ENCODE data around the gene PHACTR3.

Gene PHACTR3

GRCh38 chr20:59741073-59741472, 136.7 kb downstream of the PHACTR3 start:
- DNase-seq = no peak
- H3K36me3 ChIP-seq (replicated peaks; ENCODE audit: insufficient read depth, low read length) = no peaks in the 10 kb centered on the region
- no peak for TF ChIP-seq EZH2 (optimal IDR thresholded peaks at IDR 0.05; ENCODE audit: low read depth, low read length)
- TF ChIP-seq EZH2phosphoT487 (IDR thresholded peaks at IDR 0.05; ENCODE audit: low read length) = no peak
- H3K9me2 ChIP-seq (replicated peaks; ENCODE audit: insufficient read depth, low read length) = no peaks in the 10 kb centered on the region
- peaks cover 42% of the 10 kb centered on the region for H3K27me3 ChIP-seq (replicated peaks; ENCODE audit: insufficient read depth, low read length)
- no peaks in the 10 kb centered on the region for H3K4me1 ChIP-seq (ENCODE audit: low read length)
- no peaks in the 10 kb centered on the region for H3K9me3 ChIP-seq (replicated peaks; ENCODE audit: insufficient read depth, low read length)
- no peaks in the 10 kb centered on the region for H3K79me2 ChIP-seq (ENCODE audit: low read length)
- H3K9ac ChIP-seq (ENCODE audit: low read length) = no peak overlapping the region
- H3K27ac ChIP-seq (ENCODE audit: low read length) = no peak overlapping the region
- H3K4me2 ChIP-seq (ENCODE audit: low read depth, low read length) = no peak overlapping the region
- no peak overlapping the region for H2AFZ ChIP-seq (ENCODE audit: low read length)
- H3F3A ChIP-seq (ENCODE audit: insufficient read depth, low read length) = no peaks in the 10 kb centered on the region
- H3K4me3 ChIP-seq (ENCODE audit: low read length) = no peak overlapping the region
- H4K20me1 ChIP-seq (ENCODE audit: insufficient read depth, low read length) = no peaks in the 10 kb centered on the region

- no peaks in the 10 kb centered on the region for H3K36me3 ChIP-seq (replicated peaks; ENCODE audit: insufficient read depth, low read length)
Measured at GRCh38 chr20:59742351-59743095, 138.2 kb downstream of the PHACTR3 start.

GRCh38 chr20:59743308-59743707, 139.0 kb downstream of the PHACTR3 start:
- Histone ChIP-seq H3K36me3 (replicated peaks; ENCODE audit: insufficient read depth, low read length) (no peaks in the 10 kb centered on the region), H3K9me3 (replicated peaks; ENCODE audit: insufficient read depth, low read length) (no peaks in the 10 kb centered on the region), H3K4me3 (ENCODE audit: low read length) (no peak overlapping the region), H3K4me2 (ENCODE audit: low read depth, low read length) (no peak overlapping the region), H2AFZ (ENCODE audit: low read length) (no peak overlapping the region), H3K9me2 (replicated peaks; ENCODE audit: insufficient read depth, low read length) (no peaks in the 10 kb centered on the region), H3K27ac (ENCODE audit: low read length) (no peak overlapping the region), H3K4me1 (ENCODE audit: low read length) (no peaks in the 10 kb centered on the region), H3F3A (ENCODE audit: insufficient read depth, low read length) (no peaks in the 10 kb centered on the region), H3K9ac (ENCODE audit: low read length) (no peak overlapping the region), H3K27me3 (replicated peaks; ENCODE audit: insufficient read depth, low read length) (peaks cover 36% of the 10 kb centered on the region), H3K79me2 (ENCODE audit: low read length) (no peaks in the 10 kb centered on the region), H4K20me1 (ENCODE audit: insufficient read depth, low read length) (no peaks in the 10 kb centered on the region)
- no peak for DNase-seq
- TF ChIP-seq EZH2phosphoT487 (IDR thresholded peaks at IDR 0.05; ENCODE audit: low read length) = no peak
- no peak for TF ChIP-seq EZH2 (optimal IDR thresholded peaks at IDR 0.05; ENCODE audit: low read depth, low read length)
- TF ChIP-seq CTCF (IDR thresholded peaks at IDR 0.05; ENCODE audit: low read length) = no peak

More at GRCh38 chr20:59742351-59743095, 138.2 kb downstream of the PHACTR3 start:
- no peaks in the 10 kb centered on the region for H3K9me2 ChIP-seq (replicated peaks; ENCODE audit: insufficient read depth, low read length)
- H3K79me2 ChIP-seq (ENCODE audit: low read length) = no peaks in the 10 kb centered on the region
- no peak overlapping the region for H2AFZ ChIP-seq (ENCODE audit: low read length)
- no peaks in the 10 kb centered on the region for H3K9me3 ChIP-seq (replicated peaks; ENCODE audit: insufficient read depth, low read length)
- no peak for TF ChIP-seq EZH2phosphoT487 (IDR thresholded peaks at IDR 0.05; ENCODE audit: low read length)
- no peak for TF ChIP-seq EZH2 (optimal IDR thresholded peaks at IDR 0.05; ENCODE audit: low read depth, low read length)
- TF ChIP-seq CTCF (IDR thresholded peaks at IDR 0.05; ENCODE audit: low read length) = no peak
- DNase-seq = no peak
- H3K27ac ChIP-seq (ENCODE audit: low read length) = no peak overlapping the region
- H4K20me1 ChIP-seq (ENCODE audit: insufficient read depth, low read length) = no peaks in the 10 kb centered on the region
- H3K4me2 ChIP-seq (ENCODE audit: low read depth, low read length) = no peak overlapping the region
- H3K27me3 ChIP-seq (replicated peaks; ENCODE audit: insufficient read depth, low read length) = peaks cover 42% of the 10 kb centered on the region
- H3F3A ChIP-seq (ENCODE audit: insufficient read depth, low read length) = no peaks in the 10 kb centered on the region
- no peaks in the 10 kb centered on the region for H3K4me1 ChIP-seq (ENCODE audit: low read length)
- no peak overlapping the region for H3K9ac ChIP-seq (ENCODE audit: low read length)
- no peak overlapping the region for H3K4me3 ChIP-seq (ENCODE audit: low read length)

All from MM.1S (cell line).